NT2/D1 (cell line): Measurements from ENCODE around the gene COBL.

ENCODE experiments used
- SUZ12 ChIP-seq: IDR thresholded peaks from 2 replicates; pipeline ENCODE4 v1.6.1; 2011; ENCODE audit not compliant: insufficient read length, insufficient read depth; ENCODE audit errors: extremely low read depth
- YY1 ChIP-seq: IDR thresholded peaks from 2 replicates; pipeline ENCODE4 v1.6.1; 2011; ENCODE audit not compliant: insufficient read length, insufficient read depth
- ZNF274 ChIP-seq: IDR thresholded peaks from 2 replicates; pipeline ENCODE4 v1.6.1; 2011; ENCODE audit warnings: mild to moderate bottlenecking, low read depth, low read length

- TF ChIP-seq SUZ12 (no peak), ZNF274 (no peak), YY1 (no peak)
These were observed 226.2 kb downstream of the COBL start for GRCh38 chr7:51090411-51090810.
